Right lobe of liver (tissue), 4 donors: ENCODE data around the gene CAPN12.

Experiments
- POLR2A ChIP-seq: fragments of 450-650 bp; IDR thresholded peaks from one replicate; pipeline ENCODE4 v1.6.1; 2017; ENCODE audit warnings: antibody characterized with exemption, mild to moderate bottlenecking
- TF ChIP-seq, protein P1 (sequence below), 4 donors: fragments of 200-600 bp in 3 of 4; fragments of 450-650 bp in 1 of 4; IDR thresholded peaks; one replicate each; pipeline versions ENCODE4 v1.5.1 to v1.8.0; 2016 to 2022; ENCODE audit warnings: antibody characterized with exemption in 4 of 4, mild to moderate bottlenecking in 2 of 4
- donor health status: DM: no; HTN: no; CAD: no.
- donor health status: DM: no; HTN: no; CAD: no.
- donor health status: DM: no; HTN: yes; CAD: no.

DNA sequence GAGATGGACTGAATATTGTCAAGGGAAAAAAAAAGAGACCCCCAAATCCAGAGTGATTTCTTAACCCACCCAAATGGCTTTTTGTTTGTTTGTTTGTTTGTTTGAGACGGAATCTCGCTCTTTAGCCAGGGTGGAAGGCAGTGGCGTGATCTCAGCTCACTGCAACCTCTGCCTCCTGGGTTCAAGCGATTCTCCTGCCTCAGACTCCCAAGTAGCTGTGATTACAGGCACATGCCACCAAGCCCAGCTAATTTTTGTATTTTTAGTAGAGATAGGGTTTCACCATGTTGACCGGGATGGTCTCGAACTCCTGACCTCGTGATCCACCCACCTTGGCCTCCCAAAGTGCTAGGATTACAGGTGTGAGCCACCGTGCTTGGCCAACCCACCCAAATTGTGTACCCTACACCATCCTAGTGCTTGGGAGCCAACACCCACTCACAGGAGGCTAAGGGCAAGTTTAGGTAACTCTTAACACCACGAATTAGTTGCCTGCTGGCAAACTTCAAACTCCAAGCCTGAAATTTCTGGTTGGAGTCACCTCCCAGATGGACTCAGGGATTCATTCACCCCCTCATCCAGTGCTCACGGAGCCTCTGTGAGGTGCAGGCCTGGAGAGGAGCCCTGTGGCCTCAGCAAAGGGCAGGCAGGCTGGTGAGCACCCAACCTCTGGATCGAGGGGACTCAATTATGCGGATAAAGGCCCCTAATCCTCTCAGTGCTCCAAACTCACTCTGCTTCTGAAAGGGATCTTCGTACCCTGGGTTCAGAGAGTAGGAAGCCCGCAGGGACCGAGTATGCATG, 59.2 kb downstream of the CAPN12 start:
- TF ChIP-seq, protein P1, sequence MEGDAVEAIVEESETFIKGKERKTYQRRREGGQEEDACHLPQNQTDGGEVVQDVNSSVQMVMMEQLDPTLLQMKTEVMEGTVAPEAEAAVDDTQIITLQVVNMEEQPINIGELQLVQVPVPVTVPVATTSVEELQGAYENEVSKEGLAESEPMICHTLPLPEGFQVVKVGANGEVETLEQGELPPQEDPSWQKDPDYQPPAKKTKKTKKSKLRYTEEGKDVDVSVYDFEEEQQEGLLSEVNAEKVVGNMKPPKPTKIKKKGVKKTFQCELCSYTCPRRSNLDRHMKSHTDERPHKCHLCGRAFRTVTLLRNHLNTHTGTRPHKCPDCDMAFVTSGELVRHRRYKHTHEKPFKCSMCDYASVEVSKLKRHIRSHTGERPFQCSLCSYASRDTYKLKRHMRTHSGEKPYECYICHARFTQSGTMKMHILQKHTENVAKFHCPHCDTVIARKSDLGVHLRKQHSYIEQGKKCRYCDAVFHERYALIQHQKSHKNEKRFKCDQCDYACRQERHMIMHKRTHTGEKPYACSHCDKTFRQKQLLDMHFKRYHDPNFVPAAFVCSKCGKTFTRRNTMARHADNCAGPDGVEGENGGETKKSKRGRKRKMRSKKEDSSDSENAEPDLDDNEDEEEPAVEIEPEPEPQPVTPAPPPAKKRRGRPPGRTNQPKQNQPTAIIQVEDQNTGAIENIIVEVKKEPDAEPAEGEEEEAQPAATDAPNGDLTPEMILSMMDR (IDR thresholded peaks at IDR 0.05): no peak
- no peak for TF ChIP-seq POLR2A
